K562 (cell line): Measurements from ENCODE around the gene C13orf42. TPM values are rescaled to one million over a fixed set of nuclear protein-coding genes. Genes with fewer than 3 reads are reported as not detected.

ENCODE experiments used
- ATAC-seq: fragments of 200-7000 bp; cut with Tn5 transposase; 3 replicates; pipeline ENCODE4 v1.9.1; 2020; ENCODE audit warnings: moderate library complexity
- BruUV-seq: library from RNA; stranded (reverse); fragments of 400-500 nt; replicated peaks from 2 replicates; lab custom pipeline; 2021; lab: Mats Ljungman, UMichigan
- CTCF ChIA-PET: fragments of 300-600 bp; formaldehyde crosslinking; extraction: SDS; loops from one replicate; lab custom pipeline; 2021; ENCODE audit warnings: low intra/inter-chr PET ratio; lab: Yijun Ruan, JAX
- POLR2A ChIA-PET: fragments of 300-600, 350-650 bp; sonication (Branson Sonifier 250); formaldehyde crosslinking; extraction: SDS; loops from one replicate; lab custom pipeline; 2021; ENCODE audit warnings: antibody characterized with exemption, inconsistent platforms; lab: Yijun Ruan, JAX
- DNase-seq, 4 experiments: peaks; one replicate each; pipeline versions ENCODE4 v3.0.0 to v3.0.0-alpha.2; 2011 to 2018; ENCODE audit warnings: low spot score in 3 of 4, mixed read lengths in 3 of 4; ENCODE audit errors: extremely low read depth in 1 of 4
- FAIRE-seq: peaks from 2 replicates; lab custom pipeline; 2011; peaks lifted over from hg19 to GRCh38; lab: Jason Lieb, UNC
- H2AFZ ChIP-seq: 2 replicates; pipeline ENCODE4 v1.6.0; 2011; ENCODE audit warnings: low read depth, low read length, control low read depth, inconsistent platforms
- H3K27ac ChIP-seq: fragments of 200-600 bp; 3 replicates; pipeline ENCODE4 v1.8.0; 2011; ENCODE audit warnings: low read depth, mild to moderate bottlenecking, control low read depth, inconsistent platforms, low read length, moderate library complexity, mixed read lengths; ENCODE audit errors: extremely low read depth
- H3K27me3 ChIP-seq, 2 experiments: fragments of 300-600 bp in 1 of 2; 2 replicates in 1 of 2; 3 replicates in 1 of 2; pipeline versions ENCODE4 v1.6.0 to v1.8.0; 2011; ENCODE audit warnings: inconsistent platforms in 2 of 2, low read length in 2 of 2, mild to moderate bottlenecking in 1 of 2, mixed read lengths in 1 of 2, moderate library complexity in 1 of 2; ENCODE audit not compliant: control insufficient read depth in 2 of 2, insufficient read depth in 2 of 2
- H3K36me3 ChIP-seq: fragments of 300-600 bp; 3 replicates; pipeline ENCODE4 v1.8.0; 2011; ENCODE audit warnings: mild to moderate bottlenecking, low read length, inconsistent platforms; ENCODE audit not compliant: control insufficient read depth, insufficient read depth
- H3K4me1 ChIP-seq, 2 experiments: fragments of 200-600 bp in 1 of 2; replicated peaks in 1 of 2; 2 replicates in 1 of 2; 3 replicates in 1 of 2; pipeline versions ENCODE4 v1.5.1 to v1.8.0; 2011; ENCODE audit warnings: inconsistent platforms in 2 of 2, low read length in 2 of 2, mild to moderate bottlenecking in 1 of 2, mixed read lengths in 1 of 2, moderate library complexity in 1 of 2; ENCODE audit not compliant: control insufficient read depth in 2 of 2, insufficient read depth in 2 of 2
- H3K4me2 ChIP-seq: 2 replicates; pipeline ENCODE4 v1.6.1; 2011; ENCODE audit warnings: low read length, control low read depth, inconsistent platforms, mixed read lengths; ENCODE audit not compliant: insufficient read depth
- H3K4me3 ChIP-seq: fragments of 200-600 bp; sonication (generic), shearing (Covaris generic); 2 replicates; pipeline ENCODE4 v1.5.1; 2016; ENCODE audit warnings: control low read depth, inconsistent platforms
- H3K79me2 ChIP-seq: fragments of 200-600 bp; 3 replicates; pipeline ENCODE4 v1.8.0; 2011; ENCODE audit warnings: low read length, inconsistent platforms; ENCODE audit not compliant: control insufficient read depth, insufficient read depth
- H3K9ac ChIP-seq, 2 experiments: 2 replicates each; pipeline versions ENCODE4 v1.6.0 to v1.6.1; 2011; ENCODE audit warnings: low read depth in 2 of 2, low read length in 2 of 2, control low read depth in 1 of 2, inconsistent platforms in 1 of 2, mild to moderate bottlenecking in 1 of 2, mixed read lengths in 1 of 2; ENCODE audit not compliant: insufficient read depth in 1 of 2
- H3K9me1 ChIP-seq: one replicate; pipeline ENCODE4 v1.6.0; 2011; ENCODE audit warnings: inconsistent platforms, mild to moderate bottlenecking, low read length, moderate library complexity; ENCODE audit not compliant: control insufficient read depth, insufficient read depth
- H3K9me3 ChIP-seq: replicated peaks from 2 replicates; pipeline ENCODE4 v1.5.1; 2011; ENCODE audit warnings: low read depth, low read length, inconsistent platforms; ENCODE audit not compliant: control insufficient read depth, insufficient read depth
- H4K20me1 ChIP-seq: replicated peaks from 2 replicates; pipeline ENCODE4 v1.6.1; 2011; ENCODE audit warnings: low read length, inconsistent platforms, mixed read lengths; ENCODE audit not compliant: control insufficient read depth, insufficient read depth
- CREB3L1 ChIP-seq: fragments of 450-650 bp; IDR thresholded peaks from 2 replicates; pipeline ENCODE4 v1.6.1; 2014; ENCODE audit warnings: low read depth, mild to moderate bottlenecking, moderate library complexity, borderline replicate concordance
- CTCF ChIP-seq, 3 experiments: IDR thresholded peaks in 2 of 3; conservative IDR thresholded peaks in 1 of 3; 2 replicates each; pipeline ENCODE4 v1.5.1; 2011 to 2012; ENCODE audit warnings: low read length in 3 of 3, mild to moderate bottlenecking in 3 of 3, control low read depth in 2 of 3, improper control_type of control experiment in 1 of 3, inconsistent platforms in 1 of 3, low read depth in 1 of 3, mixed read lengths in 1 of 3, moderate library complexity in 1 of 3; ENCODE audit not compliant: insufficient read depth in 2 of 3
- WGBS: fragments of 100-300 bp; shearing (Covaris generic); methylation state at CpG from one replicate; pipeline ENCODE4 v1.1.6; 2016; ENCODE audit warnings: low coverage, mixed read lengths; ENCODE audit not compliant: insufficient coverage; ENCODE audit errors: missing lambda C conversion rate; 5-methylcytosine and 5-hydroxymethylcytosine counted together
- in situ Hi-C: fragments of 300-500 bp; cut with MboI; formaldehyde crosslinking; loops from 4 replicates; pipeline ENCODE4 v1.15.0; 2018; ENCODE audit warnings: inconsistent platforms, mixed read lengths
- intact Hi-C: fragments of 100-400 bp; cut with micrococcal nuclease; formaldehyde crosslinking; loops from 2 replicates; pipeline ENCODE4 v1.14.2; 2022
- polyA plus RNA-seq, 8 experiments: library from polyadenylated mRNA; depleted of rRNA in 4 of 8; stranded (reverse) in 5 of 8; unstranded in 3 of 8; fragments of >200 nt; fragmentation: Nextera tagmentation in 2 of 8; fragmentation: Illumina TruSeq in 1 of 8; extraction: Ambion mirVana in 2 of 8; extraction: Trizol in 1 of 8; gene quantifications; 2 replicates each; pipeline versions ENCODE4 v1.2.1 to v1.2.3, GENCODE V29; 2011 to 2014; ENCODE audit warnings: inconsistent platforms in 1 of 8, missing spikeins in 1 of 8
- total RNA-seq, 7 experiments: library from RNA; depleted of rRNA in 6 of 7; stranded (reverse); fragments of >200 nt in 6 of 7; fragmentation: Illumina TruSeq in 2 of 7; extraction: Trizol in 2 of 7; gene quantifications; 2 replicates each; pipeline versions ENCODE4 v1.2.1 to v1.2.3, GENCODE V29; 2011 to 2021; ENCODE audit warnings: low replicate concordance in 1 of 7

Gene C13orf42
- total and polyA plus RNA-seq, 9 of the 15 experiments (the other 6 are each of a cell fraction or from before 2014, with no cell fraction given): 0.18 TPM; not detected in 8

GRCh38 chr13:51044023-51044665, 66.9 kb downstream of the C13orf42 start:
- WGBS: 3% methylated on average over 9 of the region's 13 CpGs
- H4K20me1 ChIP-seq: no peaks in the 10 kb centered on the region
- no peak overlapping the region for H3K27ac ChIP-seq
- no peak overlapping the region for H2AFZ ChIP-seq
- ChIA-PET CTCF (no interaction called here), POLR2A (interaction anchor here (0.8 to 1.2 kb wide), 2 partner anchors 10 to 13 kb away, joined by 3 read pairs; no protein-coding TSS in a partner anchor)
- H3K79me2 ChIP-seq: no peaks in the 10 kb centered on the region
- no peaks in the 10 kb centered on the region for H3K9me1 ChIP-seq
- H3K4me1 ChIP-seq: no peaks in the 10 kb centered on the region
- DNase-seq (no peak), FAIRE-seq (no peak), ATAC-seq (no peak)
- no peak overlapping the region for H3K4me3 ChIP-seq
- no peaks in the 10 kb centered on the region for H3K9me3 ChIP-seq
- peaks cover 0 to 28% of the 10 kb centered on the region in 2 experiments; a peak in 3 of 5 replicates for H3K27me3 ChIP-seq
- no peaks in the 10 kb centered on the region for H3K36me3 ChIP-seq
- in situ Hi-C loops: no loop called here
- H3K4me2 ChIP-seq: no peak overlapping the region
- intact Hi-C loops: no loop called here
- no TSS peak for BruUV-seq
- TF ChIP-seq CTCF (IDR thresholded peaks at IDR 0.05 in 2 of 3, conservative IDR thresholded peaks at IDR 0.05 in 1 of 3; ENCODE audit: insufficient read depth in 2 of 3, low read depth in 1 of 3, low read length in 3 of 3) (0 out of 6 replicates have a peak, but pooled peaks of 1 of the 3 experiments have one; percentile 14), CREB3L1 (no peak)
- no peak overlapping the region for H3K9ac ChIP-seq
